Stimulated activated CD8-positive, alpha-beta memory T cell treated with anti-CD3 and anti-CD28 coated beads, Interleukin-7, amount 100 ng/mL, for 24 hours (primary cell): ENCODE data around the gene NKD2.

Experiments used
- DNase-seq: peaks from one replicate; pipeline ENCODE4 v3.0.0-alpha.2; 2020; ENCODE audit warnings: low read depth

The NKD2 gene

DNA sequence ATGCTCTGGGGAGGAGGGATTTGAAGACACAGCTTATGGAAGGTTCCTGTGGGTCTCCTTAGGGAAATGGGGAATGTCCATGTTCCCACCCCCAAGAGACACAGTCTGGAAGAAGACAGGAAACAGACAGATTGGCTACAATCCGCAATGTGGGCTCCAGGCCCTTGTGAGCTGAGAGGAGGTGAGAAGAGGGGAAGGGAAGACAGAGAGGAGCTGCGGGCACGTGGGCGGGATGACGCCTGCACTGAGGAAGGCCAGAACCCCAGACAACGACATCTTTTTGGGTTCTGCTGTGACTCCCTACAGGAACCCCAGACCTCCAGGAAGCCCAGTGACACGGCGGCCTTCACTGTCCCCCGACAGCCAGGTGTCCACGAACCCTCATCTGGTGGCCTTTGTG lies 29.9 kb upstream of the NKD2 start:
- no peak for DNase-seq

DNA sequence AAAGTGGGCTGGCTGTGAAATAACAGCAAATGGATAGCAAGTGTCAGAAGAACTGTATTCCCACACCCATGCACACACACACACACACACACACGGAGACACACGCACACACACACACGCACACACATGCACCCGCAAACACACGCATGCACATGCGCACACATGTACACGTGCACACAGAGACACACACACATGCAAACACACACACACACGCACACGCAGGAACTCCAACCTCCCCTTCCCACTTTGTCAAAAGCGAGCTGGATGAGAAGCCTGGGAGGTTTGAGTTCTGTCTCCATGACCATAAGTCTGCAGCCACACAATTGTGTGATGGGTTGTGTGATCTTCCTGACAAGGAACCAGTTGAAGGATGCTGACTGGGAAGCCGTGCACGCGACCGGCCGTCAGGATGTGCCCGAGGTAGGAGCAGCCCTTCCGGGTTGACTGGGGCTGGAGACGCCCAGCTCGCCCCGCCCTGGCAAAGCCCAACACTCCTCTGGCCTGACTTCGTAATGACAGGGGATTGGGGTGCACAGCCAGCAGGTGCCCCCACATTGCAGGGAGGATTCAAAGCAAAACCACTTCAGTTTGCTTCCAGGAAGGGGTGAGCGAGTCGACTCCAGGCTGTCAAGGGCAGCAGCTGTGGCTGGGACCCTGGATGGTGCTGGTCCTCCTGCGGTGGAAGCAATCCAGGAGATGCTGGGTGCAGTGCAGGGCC lies 29.3 kb upstream of the NKD2 start:
- DNase-seq: no peak

DNA sequence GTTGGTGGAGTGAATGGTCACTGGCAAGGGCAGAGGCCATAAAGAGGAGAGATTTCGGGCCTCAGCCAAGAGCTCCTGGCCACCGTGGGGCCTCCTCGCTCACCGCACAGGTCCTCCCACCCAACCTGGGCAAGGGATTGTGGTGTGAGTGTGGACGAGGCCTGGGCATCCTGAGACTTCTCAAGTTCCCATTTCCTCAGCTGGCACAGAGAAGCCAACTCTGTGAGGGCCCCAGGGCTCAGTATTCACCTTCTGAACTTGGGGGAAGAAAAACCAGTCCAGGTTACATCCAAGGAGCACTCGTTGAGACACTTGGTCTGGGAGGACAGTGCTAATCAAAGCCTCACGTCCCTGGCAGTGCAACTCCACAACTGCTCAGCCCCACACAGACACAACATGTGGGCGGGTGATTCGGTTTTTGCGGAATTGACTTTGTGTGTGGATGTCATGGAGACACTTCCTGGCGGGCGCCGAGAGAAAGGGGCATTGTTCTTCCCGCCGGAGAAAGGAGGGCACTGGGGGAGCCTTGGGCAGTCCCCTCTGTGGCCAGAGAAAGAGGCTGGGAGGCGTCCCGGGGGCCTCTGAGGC lies 28.5 kb upstream of the NKD2 start:
- no peak for DNase-seq

DNA sequence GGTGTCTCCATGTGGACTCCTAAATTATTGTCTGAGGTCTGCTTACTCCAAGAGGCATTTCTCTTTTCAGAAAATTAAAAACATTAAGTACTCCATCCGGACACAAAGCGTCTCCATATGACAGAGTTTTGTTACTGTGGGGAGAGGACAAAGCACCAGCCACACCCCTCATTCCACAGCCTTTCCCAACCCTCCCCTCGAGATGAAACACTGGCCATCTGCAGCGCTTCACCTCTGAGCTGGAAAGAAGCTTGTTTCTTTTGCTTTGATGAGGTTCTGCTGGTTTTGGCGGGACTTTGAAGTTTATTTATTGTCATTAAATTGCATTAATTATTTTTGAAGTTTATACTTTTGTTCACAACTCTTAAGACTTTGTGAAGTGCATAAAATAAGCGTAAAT lies 27.6 kb upstream of the NKD2 start:
- no peak for DNase-seq

DNA sequence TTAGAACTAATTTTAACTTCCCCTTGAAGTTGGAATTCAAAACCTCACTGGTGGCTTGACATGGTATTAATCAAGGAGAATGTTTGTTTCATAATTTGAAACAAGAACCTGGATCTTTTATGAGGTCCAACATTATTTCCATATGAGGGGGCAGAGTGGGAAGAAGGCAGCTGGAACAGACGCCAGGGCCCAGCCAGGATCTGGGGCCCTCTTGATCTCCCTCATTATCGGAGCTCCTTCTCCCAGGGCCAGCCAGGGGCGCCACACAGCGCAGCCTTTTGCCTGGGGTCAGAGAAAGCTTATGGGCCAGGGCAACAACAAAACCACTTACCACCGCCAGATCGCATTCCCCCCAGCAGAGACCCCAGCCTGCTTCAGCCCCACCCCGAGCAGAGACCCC lies 27.1 kb upstream of the NKD2 start:
- no peak for DNase-seq

DNA sequence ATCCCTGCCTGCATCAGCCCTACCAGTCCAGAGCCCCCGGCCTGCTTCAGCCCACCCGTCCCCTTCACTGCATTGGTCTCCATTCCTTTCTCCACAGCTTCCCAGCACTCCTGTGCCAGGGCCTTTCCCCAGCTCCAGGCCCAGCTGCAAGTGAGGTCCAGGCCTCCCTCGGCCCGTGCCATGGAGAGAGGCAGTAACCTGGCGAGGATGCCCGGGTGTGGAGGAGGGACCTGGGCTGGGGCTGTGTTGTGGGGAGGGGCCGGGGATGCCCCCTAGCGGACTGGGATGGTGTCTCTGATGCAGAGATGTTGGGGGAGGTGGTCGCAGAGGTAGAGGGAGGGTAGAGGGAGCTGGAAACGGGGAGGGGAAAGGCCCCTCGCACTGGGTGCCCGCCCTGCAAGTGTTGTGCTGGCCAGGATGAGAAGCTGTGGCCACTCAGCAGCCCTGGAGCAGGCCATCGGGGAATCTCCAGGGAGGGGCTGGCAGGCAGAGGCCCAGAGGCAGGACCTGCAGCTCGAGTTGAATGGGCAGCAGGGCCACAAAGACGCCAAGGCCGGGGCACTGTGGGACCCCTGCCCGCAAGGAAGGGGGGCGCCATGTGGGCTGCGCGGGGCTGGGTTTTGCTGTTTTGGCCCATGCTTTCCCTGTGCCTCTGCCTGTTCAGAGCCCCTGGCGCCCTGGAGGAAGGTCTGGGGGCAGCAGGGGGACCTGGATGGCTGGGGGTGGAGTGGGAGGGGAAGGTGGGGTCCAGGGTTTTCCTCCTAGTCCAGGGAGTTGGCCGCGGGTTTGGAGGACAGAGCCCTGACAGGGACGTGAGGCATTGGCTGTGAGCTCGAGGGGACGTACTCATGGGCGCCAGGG lies 26.0 kb upstream of the NKD2 start:
- no peak for DNase-seq

DNA sequence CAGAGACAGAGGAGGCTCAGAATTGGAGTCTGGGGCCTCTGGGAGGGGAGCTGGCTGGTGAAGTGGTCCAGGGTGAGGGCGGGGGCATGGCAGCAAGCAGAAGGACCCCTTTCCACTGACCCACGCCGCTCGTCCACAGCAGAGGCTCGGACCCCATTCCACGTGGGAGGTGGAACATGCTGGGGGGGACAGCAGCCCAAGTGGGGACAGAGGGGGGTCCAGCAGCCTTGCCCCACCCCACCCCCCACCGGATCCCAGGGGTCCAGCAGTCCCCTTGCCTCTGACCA lies 25.4 kb upstream of the NKD2 start:
- no peak for DNase-seq

DNA sequence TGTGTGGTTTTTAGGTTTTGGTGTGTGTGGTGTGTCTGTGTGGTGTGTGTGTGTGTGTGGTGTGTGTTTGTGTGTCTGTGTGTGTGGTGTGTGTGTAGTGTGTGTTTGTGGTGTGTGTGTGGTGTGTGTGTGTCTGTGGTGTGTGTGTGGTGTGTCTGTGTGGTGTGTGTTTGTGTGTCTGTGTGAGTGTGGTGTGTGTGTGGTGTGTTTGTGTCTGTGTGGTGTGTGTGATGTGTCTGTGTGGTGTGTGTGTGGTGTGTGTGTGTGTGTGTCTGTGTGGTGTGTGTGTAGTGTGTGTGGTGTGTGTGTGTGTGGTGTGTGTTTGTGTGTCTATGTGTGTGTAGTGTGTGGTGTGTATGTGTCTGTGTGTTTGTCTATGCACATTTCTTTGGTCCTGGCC lies 25.0 kb upstream of the NKD2 start:
- no peak for DNase-seq

DNA sequence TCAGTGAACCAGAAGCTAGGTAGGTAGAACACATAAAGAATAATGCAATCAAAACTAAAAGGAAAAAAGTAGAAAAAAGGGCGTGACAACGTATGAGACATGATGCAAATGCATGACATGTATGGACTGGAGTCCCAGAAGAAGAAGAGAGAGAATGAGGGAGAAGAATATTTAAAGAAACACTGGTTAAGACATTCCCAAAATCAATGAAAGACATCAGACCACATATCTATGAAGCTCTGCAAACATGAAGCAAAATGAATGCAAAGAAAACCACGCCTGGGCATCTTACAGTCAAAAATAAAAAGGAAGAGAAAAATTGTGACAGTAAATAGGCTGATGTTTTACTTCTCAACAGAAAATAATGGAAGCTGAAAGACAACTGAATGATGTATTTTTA lies 23.8 kb upstream of the NKD2 start:
- no peak for DNase-seq

DNA sequence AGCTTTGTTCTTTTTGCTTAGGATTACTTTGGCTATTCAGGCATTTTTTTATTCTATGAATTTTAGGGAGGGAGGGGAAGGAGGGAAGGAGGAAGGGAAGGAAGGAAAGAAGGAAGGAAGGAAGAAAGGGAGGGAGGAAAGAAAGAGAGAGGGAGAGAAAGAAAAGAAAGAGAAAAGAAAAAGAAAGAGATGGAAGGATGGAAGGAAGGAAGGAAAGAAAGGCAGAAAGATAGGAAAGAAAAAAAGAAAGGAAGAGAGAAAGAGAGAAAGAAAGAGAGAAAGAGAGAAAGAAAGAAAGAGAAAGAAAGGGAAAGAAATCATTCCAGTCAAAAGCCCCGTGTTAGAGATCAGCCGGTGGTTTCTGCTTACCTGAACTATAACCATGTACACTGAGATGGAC lies 20.8 kb upstream of the NKD2 start:
- DNase-seq: no peak

DNA sequence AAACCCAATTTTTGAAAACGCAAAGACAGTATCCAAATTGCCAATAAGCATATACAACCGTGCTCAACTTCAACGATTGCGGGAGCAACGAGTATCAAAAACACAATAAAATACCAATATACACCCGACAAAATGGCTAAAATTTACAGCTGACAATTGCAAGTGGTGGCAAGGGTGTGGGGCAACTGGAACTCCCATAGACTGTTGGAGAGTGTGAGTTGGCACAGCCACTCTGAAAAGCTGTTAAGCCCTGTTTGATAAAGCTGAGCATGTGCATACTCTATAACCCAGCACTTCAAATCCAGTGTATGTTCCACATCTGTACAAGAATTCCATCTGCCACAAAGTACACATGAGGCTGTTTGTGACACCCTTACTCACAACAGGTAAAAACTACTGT lies 20.3 kb upstream of the NKD2 start:
- no peak for DNase-seq

DNA sequence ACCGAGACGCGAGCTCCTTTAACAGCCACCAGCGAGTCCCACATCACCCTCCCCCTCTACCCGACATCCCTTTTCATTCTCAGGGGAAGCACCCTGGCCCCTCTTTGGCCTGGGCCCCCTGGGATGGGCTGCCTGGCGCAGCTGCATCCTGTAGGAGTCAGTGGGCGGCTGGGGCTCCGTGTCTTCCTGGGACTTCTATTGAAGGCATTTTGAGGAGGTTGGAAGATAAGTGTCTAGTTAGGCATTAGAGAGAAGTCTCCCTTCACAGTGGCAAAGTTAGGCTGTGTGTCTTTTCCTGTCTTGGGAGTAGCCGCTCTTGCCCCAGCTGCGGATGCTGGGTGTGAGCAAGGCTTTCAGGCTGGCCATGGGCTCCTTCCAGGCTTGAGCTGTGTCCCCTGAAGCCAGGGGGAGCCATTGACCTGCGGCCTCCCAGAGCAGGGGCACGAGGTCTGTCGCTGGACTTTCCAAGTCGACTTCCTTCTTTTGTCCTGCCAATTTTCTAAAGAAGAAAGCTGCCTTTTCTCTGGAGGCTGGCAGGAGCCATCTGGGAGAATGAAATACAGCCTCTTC lies 18.6 kb upstream of the NKD2 start:
- DNase-seq: no peak

DNA sequence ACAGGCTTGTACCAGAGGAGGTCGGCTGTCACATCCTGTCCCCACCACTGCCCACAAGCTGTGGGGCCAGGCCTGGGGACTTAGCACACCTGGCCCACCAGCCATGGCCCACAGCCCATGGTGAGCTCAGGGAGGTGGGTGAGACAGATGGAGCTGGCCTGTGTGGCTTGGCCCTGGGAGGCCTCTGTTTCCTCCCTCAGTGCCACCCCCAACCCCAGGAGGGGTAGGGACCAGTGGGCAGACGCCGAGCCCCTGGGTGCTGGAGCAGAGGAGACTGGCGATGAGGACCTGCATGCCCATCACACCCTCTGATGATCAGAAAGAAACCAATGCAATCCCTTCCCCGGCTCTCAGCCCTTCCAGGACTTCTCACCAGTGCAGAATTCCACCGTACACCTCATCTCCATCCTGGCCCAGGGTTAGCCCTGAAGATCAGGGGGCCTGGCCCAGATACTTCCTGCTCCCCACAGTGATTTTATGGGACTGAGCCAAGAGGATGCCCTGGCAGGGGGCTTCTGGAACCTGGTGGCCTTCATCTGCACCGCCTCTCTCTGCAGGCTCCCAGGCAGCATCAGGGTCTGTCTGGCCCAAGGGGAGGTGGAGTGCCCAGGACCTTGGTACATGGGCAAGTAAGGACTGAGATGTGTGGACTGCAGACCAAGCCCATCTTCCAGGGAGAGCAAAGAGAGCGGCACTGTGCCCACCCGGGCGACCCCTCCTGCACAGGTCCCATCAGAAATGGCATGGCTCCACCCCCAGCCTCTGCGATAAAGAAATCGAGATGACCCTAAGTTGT lies 16.9 kb upstream of the NKD2 start:
- no peak for DNase-seq

DNA sequence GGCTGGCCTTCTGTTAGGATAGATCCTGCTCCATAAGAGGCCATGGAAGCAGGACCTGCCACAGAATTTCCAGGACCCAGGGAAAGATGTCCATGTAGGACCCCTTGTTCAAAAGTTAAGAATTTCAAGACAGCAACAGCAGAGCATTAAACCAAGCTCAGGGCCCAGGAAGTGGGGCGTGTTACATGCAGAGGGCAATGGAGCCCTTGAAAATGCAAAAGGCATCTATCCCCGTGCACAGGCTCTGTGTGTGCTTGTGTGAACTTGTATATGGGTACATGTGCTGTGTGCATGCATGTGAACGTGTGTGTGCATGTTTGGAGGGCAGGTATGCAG lies 14.4 kb upstream of the NKD2 start:
- DNase-seq: no peak

DNA sequence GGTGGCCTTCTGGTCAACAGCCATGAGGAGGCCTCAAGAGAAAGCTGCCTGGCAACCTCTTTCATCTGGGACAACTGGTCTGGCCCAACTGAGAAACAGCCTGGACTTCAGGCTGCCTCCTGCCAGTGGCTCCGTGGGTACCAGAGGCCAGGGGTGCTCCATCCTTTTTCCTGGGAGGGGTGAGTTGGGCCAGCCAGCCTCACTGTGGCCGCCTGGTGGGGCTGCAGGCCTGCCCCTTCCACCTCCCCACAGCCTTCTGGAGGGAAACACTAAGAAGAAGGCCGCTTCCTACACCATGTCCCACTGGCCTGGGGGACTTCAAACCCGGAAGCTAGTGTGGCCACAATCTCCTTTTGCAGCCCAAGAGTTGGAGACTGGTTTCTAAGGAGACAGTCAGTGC lies 13.8 kb upstream of the NKD2 start:
- no peak for DNase-seq

DNA sequence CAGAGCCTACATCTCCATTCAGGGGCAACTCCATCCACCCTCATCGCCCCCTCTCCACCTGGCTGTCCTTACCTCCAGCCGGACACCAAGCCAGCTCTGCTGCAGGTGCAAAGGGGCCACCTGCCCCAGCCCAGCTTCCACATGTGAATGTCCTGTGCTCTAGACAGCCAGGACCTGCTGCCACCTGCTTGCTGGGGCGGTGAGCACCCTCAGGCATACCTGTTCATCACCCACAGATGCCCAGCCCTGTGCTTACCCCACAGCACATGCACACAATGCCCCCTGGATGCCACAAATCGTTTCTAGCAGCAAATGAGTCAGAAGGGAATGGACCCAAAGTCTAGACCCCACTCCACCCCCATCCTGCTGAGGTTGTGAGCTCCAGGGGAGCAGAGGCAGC lies 13.3 kb upstream of the NKD2 start:
- DNase-seq: no peak

DNA sequence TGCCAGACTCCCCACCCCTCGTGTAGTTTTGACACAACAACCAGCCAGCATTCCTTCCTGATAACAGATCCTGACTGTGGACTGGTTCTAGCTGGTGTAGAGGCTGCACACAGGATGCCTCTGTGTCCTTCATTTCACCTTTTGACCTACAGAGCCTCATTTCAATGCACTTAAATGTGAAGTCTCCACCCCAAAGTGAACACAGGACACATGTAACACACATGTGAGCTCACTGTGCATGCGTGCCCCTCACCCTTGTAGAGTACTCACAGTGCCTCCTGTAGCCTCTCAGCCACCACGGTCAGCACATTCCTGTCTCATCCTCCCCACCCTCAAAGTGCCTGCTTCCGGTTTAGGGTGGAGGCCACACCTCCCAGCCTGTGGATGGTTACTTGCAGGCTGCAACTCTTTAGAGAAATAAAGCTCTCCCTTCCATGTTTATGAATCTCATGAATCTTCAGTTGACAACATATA lies 11.6 kb upstream of the NKD2 start:
- DNase-seq: no peak

DNA sequence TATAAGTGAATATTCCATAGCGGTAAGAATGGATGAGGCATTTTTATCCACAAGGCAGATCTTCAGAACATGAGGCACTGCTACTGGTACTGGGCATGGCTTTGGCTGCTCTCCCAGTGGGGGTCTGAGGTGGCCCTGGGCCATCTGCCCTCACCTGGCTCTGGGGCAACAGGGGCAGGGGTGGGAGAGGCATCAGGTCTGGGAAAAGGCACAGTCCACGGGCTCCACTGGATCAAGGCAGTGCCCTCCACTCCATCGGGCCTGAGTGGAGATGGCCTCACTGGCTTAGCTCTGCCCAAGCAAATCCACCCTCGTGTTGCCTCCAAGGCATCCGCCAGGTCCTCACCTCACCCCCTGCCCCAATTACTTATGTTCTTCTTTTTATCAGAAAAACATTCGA lies 10.9 kb upstream of the NKD2 start:
- no peak for DNase-seq

DNA sequence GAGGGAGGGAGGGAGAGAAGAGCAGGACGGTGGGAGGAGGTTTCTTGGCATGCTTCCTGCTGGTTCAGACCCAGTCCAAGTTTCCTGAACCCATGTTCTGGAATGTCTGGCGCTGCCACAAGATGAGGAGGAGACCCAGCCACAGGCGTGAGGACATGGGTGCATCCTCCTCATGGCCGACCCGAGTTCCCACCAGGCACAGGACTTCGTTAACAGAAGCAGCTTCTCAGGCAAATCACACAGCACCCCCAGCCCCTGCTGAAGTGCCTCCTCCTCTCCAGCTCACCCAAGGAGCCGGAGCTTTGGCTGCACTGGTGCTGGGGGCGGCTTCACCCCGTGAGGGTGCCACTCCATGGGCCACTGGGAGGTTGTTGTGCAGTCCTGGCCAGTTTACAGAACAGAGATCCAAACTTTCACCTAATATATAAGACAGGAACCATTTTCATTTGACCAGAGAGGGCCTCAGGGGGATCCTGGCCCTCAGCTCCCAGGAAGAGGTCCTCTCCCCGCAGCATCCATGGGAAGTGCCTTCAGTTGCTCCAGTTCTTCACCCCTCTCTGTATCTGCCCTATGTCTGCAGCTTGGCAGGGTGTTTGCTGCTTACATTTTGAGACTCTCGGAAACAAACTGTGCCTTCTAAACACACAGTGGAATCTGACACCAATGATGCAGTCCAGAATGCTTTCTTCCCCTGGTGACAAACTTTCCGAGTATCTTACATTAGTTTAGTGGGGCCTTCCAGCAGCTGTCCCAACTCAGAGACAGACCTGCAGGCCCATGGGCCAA lies 10.2 kb upstream of the NKD2 start:
- DNase-seq: no peak

DNA sequence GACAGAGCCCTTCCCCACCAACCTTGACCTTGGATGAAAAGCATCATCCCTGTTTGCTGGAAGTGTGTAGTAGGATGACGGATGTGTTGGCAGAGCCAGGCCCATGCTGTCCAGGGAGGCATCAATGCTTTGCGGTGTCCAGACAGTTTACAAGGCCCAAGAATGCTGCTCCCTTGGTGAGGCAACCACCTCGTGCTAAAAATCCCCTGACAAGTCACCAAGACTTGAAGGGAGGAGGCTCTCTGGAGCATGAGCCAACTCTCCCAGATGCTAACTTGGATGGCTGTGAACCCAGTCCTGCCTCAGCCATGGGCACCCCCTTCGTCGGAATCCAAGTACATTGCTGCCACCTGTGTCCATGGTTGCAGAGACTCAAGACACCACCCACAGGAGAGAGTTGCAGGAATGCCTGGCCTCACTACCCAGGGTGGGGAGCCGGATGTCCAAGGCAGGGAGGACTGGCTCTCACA lies 9.5 kb upstream of the NKD2 start:
- DNase-seq: no peak

DNA sequence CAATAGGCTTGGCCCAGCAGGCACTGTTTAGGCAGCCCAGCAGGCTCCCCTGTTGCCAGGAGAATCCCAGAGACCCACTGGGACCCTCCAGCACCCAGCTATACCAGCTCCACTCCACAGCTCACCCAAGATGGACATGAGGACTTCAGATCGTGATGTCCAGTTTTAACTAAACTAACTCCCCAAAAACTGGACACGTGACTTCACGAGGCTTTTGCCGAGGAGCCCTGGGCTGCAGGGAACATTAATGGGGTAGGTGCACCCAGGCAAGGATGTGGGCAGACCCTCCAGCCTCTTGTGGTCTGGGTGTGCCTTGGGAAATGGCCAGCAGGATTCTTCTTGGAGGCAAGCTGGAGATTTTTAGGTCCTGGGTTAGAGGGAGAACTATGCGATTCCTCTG lies 8.9 kb upstream of the NKD2 start:
- no peak for DNase-seq

DNA sequence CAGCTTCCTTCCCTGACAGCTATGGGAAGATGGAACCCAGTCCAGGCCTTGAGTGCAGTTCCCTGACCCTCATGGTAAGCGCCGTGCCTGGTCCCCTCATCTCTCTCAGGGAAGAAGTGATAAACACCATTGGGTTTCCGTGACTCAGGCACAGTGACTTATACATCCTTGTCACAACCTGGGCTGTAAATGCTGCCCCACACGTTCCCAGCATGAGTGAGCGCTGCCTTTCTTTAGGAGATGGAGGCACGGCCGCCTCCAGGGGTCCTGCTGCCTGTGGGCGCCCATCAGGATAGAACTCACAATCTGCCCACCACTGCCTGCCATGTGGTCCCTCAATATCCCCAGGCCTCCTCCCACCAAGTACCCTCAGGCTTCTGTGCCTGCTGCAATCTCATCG lies 8.3 kb upstream of the NKD2 start:
- no peak for DNase-seq
